Erythroblast (primary cell): ENCODE results near the gene HSD17B3.
"Not testable (repeated sequence)": the region's sequence is repeated elsewhere in the genome, so short reads cannot be mapped to it uniquely, and the experiment has no call there.

Experiments used
- GATA1 ChIP-seq: IDR thresholded peaks from 2 replicates; pipeline ENCODE4 v1.6.1; 2011; ENCODE audit warnings: low read depth, mild to moderate bottlenecking, control low read depth, low read length, moderate library complexity
- POLR2A ChIP-seq: IDR thresholded peaks from 2 replicates; pipeline ENCODE4 v1.6.1; 2011; ENCODE audit warnings: mild to moderate bottlenecking, low read length

DNA sequence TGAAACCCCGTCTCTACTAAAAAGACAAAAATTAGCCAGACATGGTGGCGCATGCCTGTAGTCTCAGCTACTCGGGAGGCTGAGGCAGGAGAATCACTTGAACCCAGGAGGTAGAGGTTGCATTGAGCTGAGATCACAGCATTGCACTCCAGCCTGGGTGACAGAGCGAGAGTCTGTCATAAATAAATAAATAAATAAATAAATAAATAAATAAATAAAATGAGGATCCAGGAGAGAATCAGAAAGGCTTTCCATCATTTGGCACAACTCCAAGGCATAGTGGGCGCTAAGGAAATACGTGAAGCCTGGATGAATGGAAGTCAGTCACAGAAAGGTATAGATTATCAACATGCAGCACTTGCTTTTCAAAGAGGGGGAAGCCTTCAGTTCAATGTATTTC, 65.6 kb downstream of the HSD17B3 start:
- not testable (repeated sequence) for TF ChIP-seq POLR2A, GATA1
